HFF-Myc (cell line): ENCODE data around the gene ABHD8.
"Not testable (repeated sequence)": the region's sequence is repeated elsewhere in the genome, so short reads cannot be mapped to it uniquely, and the experiment has no call there.

Experiments used
- DNase-seq: peaks from one replicate; pipeline ENCODE4 v3.0.0-alpha.2; 2011; ENCODE audit warnings: low read depth; ENCODE audit errors: extremely low read depth
- H3K4me3 ChIP-seq: replicated peaks from 2 replicates; pipeline ENCODE4 v1.5.1; 2011; ENCODE audit warnings: low read depth, mild to moderate bottlenecking, control low read depth, low read length
- CTCF ChIP-seq: IDR thresholded peaks from 2 replicates; pipeline ENCODE4 v1.5.1; 2012; ENCODE audit warnings: mild to moderate bottlenecking, low read depth, low read length, control low read depth; ENCODE audit errors: missing control alignments

The ABHD8 gene

DNA sequence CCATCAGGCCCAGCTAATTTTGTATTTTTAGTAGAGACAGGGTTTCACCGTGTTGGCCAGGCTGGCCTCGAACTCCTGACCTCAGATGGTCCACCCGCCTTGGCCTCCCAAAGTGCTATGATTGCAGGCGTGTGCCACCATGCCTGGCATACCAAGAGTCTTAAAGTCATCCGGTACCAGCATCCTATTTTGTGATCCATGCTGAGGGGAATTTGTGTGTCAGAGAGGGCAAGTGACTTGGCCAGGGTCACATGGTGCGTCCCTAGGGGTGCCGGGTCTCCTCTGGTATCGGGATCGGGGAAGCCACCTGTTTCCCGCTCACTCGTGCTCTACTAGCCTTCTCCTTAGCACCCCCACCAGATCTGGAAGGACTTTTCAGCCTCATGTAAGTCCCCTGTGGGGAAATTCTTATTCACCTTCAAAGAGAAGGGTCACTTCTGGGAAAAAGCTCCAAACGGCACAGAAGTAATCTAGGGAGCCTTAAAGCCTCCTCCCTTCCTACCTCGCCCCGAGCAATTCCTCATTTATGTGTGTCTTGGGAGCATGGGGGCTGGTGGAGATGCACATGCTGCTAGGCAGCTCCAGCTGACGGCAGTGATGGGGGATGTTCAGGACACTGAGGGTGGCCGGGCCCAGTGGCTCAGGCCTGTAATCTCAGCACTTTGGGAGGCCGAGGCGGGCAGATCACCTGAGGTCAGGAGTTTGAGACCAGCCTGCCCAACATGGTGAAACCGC, 27.6 kb downstream of the ABHD8 start:
- no peak for DNase-seq
- no peak overlapping the region for H3K4me3 ChIP-seq
- TF ChIP-seq CTCF: no peak

DNA sequence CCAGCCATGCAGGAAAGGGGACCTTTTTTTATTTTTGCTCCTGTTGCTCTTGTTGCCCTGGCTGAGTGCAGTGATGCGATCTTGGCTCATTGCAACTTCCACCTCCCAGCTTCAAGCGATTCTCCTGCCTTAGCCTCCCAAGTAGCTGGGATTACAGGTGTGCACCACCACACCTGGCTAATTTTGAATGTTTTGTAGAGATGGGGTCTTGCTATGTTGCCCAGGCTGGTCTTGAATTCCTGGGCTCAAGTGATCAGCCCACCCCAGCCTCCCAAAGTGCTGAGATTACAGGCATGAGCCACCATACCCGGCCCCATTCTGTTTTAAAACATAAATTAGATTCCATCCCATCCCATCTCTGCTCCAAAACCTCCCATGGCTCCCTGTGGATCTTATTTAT, 28.3 kb downstream of the ABHD8 start:
- H3K4me3 ChIP-seq, DNase-seq: not testable (repeated sequence)

GRCh38 chr19:17268754-17269153, 34.5 kb downstream of the ABHD8 start:
- no peak for DNase-seq
- peak overlapping the region; percentile 100 for H3K4me3 ChIP-seq
- no peak for TF ChIP-seq CTCF

GRCh38 chr19:17266975-17267788, 36.0 kb downstream of the ABHD8 start, which contains the start of gene BABAM1:
TSS of gene BABAM1 (plus strand) at chr19:17267443. CDS start at chr19:17268807, 1,364 bp downstream.
- TF ChIP-seq CTCF: no peak
- peak; percentile 100 for DNase-seq
- H3K4me3 ChIP-seq: peak within 1 kb of the TSS; percentile 100

- H3K4me3 ChIP-seq: no peak overlapping the region
- TF ChIP-seq CTCF: no peak
- DNase-seq: no peak
Measured at GRCh38 chr19:17266589-17266974, 36.6 kb downstream of the ABHD8 start.

DNA sequence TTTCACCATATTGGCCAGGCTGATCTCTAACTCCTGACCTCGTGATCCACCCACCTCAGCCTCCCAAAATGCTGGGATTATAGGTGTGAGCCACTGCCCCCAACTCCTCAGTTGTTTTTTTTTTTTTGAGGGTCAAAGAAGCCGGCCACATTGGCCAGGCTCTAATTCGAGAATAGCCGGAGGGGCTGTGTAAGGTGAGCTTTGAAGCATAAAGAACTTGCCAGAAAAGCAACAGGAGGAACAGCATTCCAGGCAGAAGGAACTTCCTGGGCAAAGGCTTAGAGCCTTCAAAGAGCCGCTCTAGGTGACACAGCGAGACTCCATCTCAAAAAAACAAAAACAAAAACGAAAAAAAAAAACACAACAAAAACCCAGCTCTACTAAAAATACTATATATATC, 37.2 kb downstream of the ABHD8 start:
- DNase-seq: no peak
- H3K4me3 ChIP-seq: no peak overlapping the region
- no peak for TF ChIP-seq CTCF

DNA sequence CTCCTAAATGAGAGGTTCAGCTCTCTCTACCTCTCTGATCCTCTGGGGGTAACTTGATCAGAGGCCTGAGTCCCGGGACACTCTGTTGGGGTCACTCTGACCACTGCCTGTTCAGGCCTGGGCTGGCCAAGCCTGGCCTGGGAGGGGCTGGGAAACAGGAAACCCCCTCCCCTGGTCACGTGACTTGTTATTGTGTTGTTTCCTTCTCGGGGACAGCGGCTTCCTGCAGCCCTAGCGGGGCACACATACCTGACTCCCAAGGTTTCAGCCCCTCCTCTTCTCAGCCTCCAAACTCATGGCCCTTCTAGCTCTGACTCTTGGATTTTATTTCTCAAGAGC, 38.6 kb downstream of the ABHD8 start, which contains the start of gene USHBP1:
USHBP1 (minus strand) TSS at position 105 of the 339 bp plus-strand sequence. CDS start 446 bp downstream, outside the sequence.
- TF ChIP-seq CTCF: no peak
- DNase-seq: no peak

More for the DNA sequence above, 38.6 kb downstream of the ABHD8 start, which contains the start of gene USHBP1:
- H3K4me3 ChIP-seq: no peak within 1 kb of the TSS
